GM19397 (cell line): ENCODE data around the gene SCYGR3.
A peak's percentile ranks its signal among the peaks of the same experiment; 100 is the strongest.

Experiments
- ATAC-seq: cut with Tn5 transposase; IDR thresholded peaks from one replicate; pipeline ENCODE4 v1.9.1; 2021; ENCODE audit warnings: mild to moderate bottlenecking, moderate library complexity; ENCODE audit not compliant: unreplicated experiment

The SCYGR3 gene

GRCh38 chr2:227614740-227615139 lies at the start of gene SCYGR3:
Gene SCYGR3, minus strand, starts transcription at chr2:227614840. Its CDS starts 0 bp downstream, at chr2:227614840.
- no peak for ATAC-seq

- ATAC-seq = no peak
Observed at GRCh38 chr2:227661827-227662226, 47.2 kb upstream of the SCYGR3 start.

- ATAC-seq = no peak
Observed at GRCh38 chr2:227661025-227661649, 46.5 kb upstream of the SCYGR3 start.

GRCh38 chr2:227657199-227657845 lies 42.7 kb upstream of the SCYGR3 start:
- ATAC-seq = no peak

GRCh38 chr2:227655454-227655853 lies 40.8 kb upstream of the SCYGR3 start:
- no peak for ATAC-seq

- ATAC-seq = no peak
Observed at GRCh38 chr2:227654426-227654825, 39.8 kb upstream of the SCYGR3 start.

- ATAC-seq = no peak
Observed at GRCh38 chr2:227653419-227653818, 38.8 kb upstream of the SCYGR3 start.

- no peak for ATAC-seq
Observed at GRCh38 chr2:227643990-227644551, 29.4 kb upstream of the SCYGR3 start.

GRCh38 chr2:227642656-227643055 lies 28.0 kb upstream of the SCYGR3 start:
- ATAC-seq = no peak

- no peak for ATAC-seq
Observed at GRCh38 chr2:227634201-227634600, 19.6 kb upstream of the SCYGR3 start.

- ATAC-seq = no peak
Observed at GRCh38 chr2:227632827-227633226, 18.2 kb upstream of the SCYGR3 start.

GRCh38 chr2:227630322-227630721 lies 15.7 kb upstream of the SCYGR3 start:
- no peak for ATAC-seq

GRCh38 chr2:227629435-227629834 lies 14.8 kb upstream of the SCYGR3 start:
- no peak for ATAC-seq

- peak; percentile 83 for ATAC-seq
Observed at GRCh38 chr2:227627769-227628168, 13.1 kb upstream of the SCYGR3 start.

GRCh38 chr2:227626580-227627151 lies 12.0 kb upstream of the SCYGR3 start:
- ATAC-seq = no peak

GRCh38 chr2:227625420-227625819 lies 10.8 kb upstream of the SCYGR3 start:
- no peak for ATAC-seq

GRCh38 chr2:227623226-227623625 lies 8.6 kb upstream of the SCYGR3 start:
- ATAC-seq = no peak

- no peak for ATAC-seq
Observed at GRCh38 chr2:227617316-227618230, 2.9 kb upstream of the SCYGR3 start, which contains the start of gene SCYGR4. Gene SCYGR4, plus strand, starts transcription at chr2:227617498. Its CDS starts 0 bp downstream, at chr2:227617498.

- no peak for ATAC-seq
Observed at GRCh38 chr2:227616631-227617030, 2.0 kb upstream of the SCYGR3 start.

GRCh38 chr2:227615906-227616305 lies 1.3 kb upstream of the SCYGR3 start:
- no peak for ATAC-seq

- ATAC-seq = no peak
Observed at GRCh38 chr2:227615181-227615580, 541 bp upstream of the SCYGR3 start.
